K562 (cell line): ENCODE measurements around the gene PITPNC1. TPM values are rescaled to one million over a fixed set of nuclear protein-coding genes. Genes with fewer than 3 reads are reported as not detected.

ENCODE experiments used
- ARID3A ChIP-seq: IDR thresholded peaks from 2 replicates; pipeline ENCODE4 v1.6.1; 2012; ENCODE audit warnings: low read depth, low read length, improper control_type of control experiment, borderline replicate concordance
- BRCA1 ChIP-seq, 2 experiments: fragments of 450-650 bp in 1 of 2; sonication (generic) in 1 of 2; formaldehyde crosslinking in 1 of 2; IDR thresholded peaks; 2 replicates each; pipeline versions ENCODE4 v1.5.0 to v1.6.1; 2017 to 2020; ENCODE audit warnings: mild to moderate bottlenecking in 1 of 2, missing genetic modification reagents in 1 of 2
- CREBBP ChIP-seq: IDR thresholded peaks from one replicate; pipeline ENCODE4 v1.6.1; 2012; ENCODE audit warnings: low read depth, mild to moderate bottlenecking, control low read depth, inconsistent platforms, low read length
- GATAD2B ChIP-seq: fragments of 450-650 bp; IDR thresholded peaks from 2 replicates; pipeline ENCODE4 v1.6.1; 2017; ENCODE audit warnings: mild to moderate bottlenecking, borderline replicate concordance
- PHB2 ChIP-seq: fragments of 450-650 bp; IDR thresholded peaks from 2 replicates; pipeline ENCODE4 v1.6.1; 2017; ENCODE audit warnings: low read depth
- RBM34 ChIP-seq: fragments of 200-400 bp; formaldehyde crosslinking; IDR thresholded peaks from 2 replicates; pipeline ENCODE4 v1.6.1; 2018; ENCODE audit warnings: low read length, borderline replicate concordance; ENCODE audit not compliant: insufficient read depth
- RFX7 ChIP-seq: fragments of 250-450 bp; sonication (Bioruptor Pico); IDR thresholded peaks from 2 replicates; pipeline ENCODE4 v1.5.1; 2021; ENCODE audit warnings: mild to moderate bottlenecking
- SMARCE1 ChIP-seq: fragments of 450-650 bp; IDR thresholded peaks from 2 replicates; pipeline ENCODE4 v1.7.1; 2016; ENCODE audit warnings: mild to moderate bottlenecking
- ZBTB7A ChIP-seq: IDR thresholded peaks from 2 replicates; pipeline ENCODE4 v1.6.1; 2011; ENCODE audit warnings: low read depth, mild to moderate bottlenecking, low read length, moderate library complexity, borderline replicate concordance; ENCODE audit not compliant: control insufficient read depth
- ZNF263 ChIP-seq: sonication (generic); formaldehyde crosslinking; IDR thresholded peaks from 2 replicates; pipeline ENCODE4 v1.8.0; 2022; ENCODE audit warnings: mild to moderate bottlenecking, missing genetic modification reagents, borderline replicate concordance
- polyA plus RNA-seq, 8 experiments: library from polyadenylated mRNA; depleted of rRNA in 4 of 8; stranded (reverse) in 5 of 8; unstranded in 3 of 8; fragments of >200 nt; fragmentation: Nextera tagmentation in 2 of 8; fragmentation: Illumina TruSeq in 1 of 8; extraction: Ambion mirVana in 2 of 8; extraction: Trizol in 1 of 8; gene quantifications; 2 replicates each; pipeline versions ENCODE4 v1.2.1 to v1.2.3, GENCODE V29; 2011 to 2014; ENCODE audit warnings: inconsistent platforms in 1 of 8, missing spikeins in 1 of 8
- total RNA-seq, 7 experiments: library from RNA; depleted of rRNA in 6 of 7; stranded (reverse); fragments of >200 nt in 6 of 7; fragmentation: Illumina TruSeq in 2 of 7; extraction: Trizol in 2 of 7; gene quantifications; 2 replicates each; pipeline versions ENCODE4 v1.2.1 to v1.2.3, GENCODE V29; 2011 to 2021; ENCODE audit warnings: low replicate concordance in 1 of 7
- TF ChIP-seq, protein P1 (sequence below), 2 experiments: fragments of 450-650 bp; IDR thresholded peaks; 2 replicates each; pipeline ENCODE4 v1.6.1; 2016; ENCODE audit warnings: mild to moderate bottlenecking in 2 of 2, borderline replicate concordance in 1 of 2, low read depth in 1 of 2, moderate library complexity in 1 of 2

Gene PITPNC1
- total and polyA plus RNA-seq, 9 of the 15 experiments (the other 6 are each of a cell fraction or from before 2014, with no cell fraction given), result 0.11 to 1.1 (median 0.65) TPM

DNA sequence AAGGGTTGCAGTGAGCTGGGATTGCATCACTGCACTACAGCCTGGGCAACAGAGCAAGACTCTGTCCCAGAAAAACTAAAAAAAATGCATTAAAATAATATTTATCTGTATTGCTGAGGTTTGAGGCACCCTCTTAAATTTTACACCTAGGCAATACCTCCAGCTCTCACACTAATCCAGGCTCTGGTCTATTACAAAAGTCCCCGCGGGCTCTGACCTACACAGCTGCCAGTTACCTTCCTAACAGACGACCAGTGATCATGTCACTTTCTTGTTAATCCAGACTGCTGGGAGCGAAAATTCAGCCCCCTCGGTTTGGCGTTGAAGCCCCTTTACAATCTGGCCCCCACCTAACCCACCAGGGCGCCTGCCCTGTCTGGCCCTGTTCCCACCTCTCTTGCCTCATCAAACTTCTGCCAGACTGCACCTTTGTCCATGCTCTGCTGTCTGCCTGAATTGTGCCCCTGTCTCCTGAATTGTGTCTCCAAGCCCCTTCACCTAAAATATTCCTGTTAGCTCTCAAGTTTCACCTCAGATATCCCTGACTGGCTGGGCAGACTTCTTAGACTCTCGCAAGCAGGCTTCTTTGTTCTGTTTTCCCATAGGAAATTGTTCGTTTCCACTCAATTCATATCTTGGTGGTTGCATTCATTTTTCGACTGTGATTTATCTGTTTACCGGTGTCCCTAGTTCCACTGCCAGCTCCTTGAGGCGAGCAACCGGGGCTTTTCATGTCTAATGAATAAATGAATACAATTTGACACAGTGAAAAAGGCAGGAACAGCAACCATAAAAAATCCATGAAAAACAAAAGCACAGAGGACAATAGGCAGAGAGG is 65.9 kb downstream of the PITPNC1 start (continued):
- TF ChIP-seq SMARCE1, result no peak
- TF ChIP-seq RFX7 (CRISPR knock-in tag), result no peak
- no peak for TF ChIP-seq RBM34
- no peak for TF ChIP-seq ZBTB7A
- no peak for TF ChIP-seq CREBBP
- TF ChIP-seq GATAD2B, result no peak
- no peak for TF ChIP-seq PHB2
- no peak for TF ChIP-seq ARID3A
- no peak for TF ChIP-seq ZNF263 (CRISPR knock-in tag)
- TF ChIP-seq, protein P1, sequence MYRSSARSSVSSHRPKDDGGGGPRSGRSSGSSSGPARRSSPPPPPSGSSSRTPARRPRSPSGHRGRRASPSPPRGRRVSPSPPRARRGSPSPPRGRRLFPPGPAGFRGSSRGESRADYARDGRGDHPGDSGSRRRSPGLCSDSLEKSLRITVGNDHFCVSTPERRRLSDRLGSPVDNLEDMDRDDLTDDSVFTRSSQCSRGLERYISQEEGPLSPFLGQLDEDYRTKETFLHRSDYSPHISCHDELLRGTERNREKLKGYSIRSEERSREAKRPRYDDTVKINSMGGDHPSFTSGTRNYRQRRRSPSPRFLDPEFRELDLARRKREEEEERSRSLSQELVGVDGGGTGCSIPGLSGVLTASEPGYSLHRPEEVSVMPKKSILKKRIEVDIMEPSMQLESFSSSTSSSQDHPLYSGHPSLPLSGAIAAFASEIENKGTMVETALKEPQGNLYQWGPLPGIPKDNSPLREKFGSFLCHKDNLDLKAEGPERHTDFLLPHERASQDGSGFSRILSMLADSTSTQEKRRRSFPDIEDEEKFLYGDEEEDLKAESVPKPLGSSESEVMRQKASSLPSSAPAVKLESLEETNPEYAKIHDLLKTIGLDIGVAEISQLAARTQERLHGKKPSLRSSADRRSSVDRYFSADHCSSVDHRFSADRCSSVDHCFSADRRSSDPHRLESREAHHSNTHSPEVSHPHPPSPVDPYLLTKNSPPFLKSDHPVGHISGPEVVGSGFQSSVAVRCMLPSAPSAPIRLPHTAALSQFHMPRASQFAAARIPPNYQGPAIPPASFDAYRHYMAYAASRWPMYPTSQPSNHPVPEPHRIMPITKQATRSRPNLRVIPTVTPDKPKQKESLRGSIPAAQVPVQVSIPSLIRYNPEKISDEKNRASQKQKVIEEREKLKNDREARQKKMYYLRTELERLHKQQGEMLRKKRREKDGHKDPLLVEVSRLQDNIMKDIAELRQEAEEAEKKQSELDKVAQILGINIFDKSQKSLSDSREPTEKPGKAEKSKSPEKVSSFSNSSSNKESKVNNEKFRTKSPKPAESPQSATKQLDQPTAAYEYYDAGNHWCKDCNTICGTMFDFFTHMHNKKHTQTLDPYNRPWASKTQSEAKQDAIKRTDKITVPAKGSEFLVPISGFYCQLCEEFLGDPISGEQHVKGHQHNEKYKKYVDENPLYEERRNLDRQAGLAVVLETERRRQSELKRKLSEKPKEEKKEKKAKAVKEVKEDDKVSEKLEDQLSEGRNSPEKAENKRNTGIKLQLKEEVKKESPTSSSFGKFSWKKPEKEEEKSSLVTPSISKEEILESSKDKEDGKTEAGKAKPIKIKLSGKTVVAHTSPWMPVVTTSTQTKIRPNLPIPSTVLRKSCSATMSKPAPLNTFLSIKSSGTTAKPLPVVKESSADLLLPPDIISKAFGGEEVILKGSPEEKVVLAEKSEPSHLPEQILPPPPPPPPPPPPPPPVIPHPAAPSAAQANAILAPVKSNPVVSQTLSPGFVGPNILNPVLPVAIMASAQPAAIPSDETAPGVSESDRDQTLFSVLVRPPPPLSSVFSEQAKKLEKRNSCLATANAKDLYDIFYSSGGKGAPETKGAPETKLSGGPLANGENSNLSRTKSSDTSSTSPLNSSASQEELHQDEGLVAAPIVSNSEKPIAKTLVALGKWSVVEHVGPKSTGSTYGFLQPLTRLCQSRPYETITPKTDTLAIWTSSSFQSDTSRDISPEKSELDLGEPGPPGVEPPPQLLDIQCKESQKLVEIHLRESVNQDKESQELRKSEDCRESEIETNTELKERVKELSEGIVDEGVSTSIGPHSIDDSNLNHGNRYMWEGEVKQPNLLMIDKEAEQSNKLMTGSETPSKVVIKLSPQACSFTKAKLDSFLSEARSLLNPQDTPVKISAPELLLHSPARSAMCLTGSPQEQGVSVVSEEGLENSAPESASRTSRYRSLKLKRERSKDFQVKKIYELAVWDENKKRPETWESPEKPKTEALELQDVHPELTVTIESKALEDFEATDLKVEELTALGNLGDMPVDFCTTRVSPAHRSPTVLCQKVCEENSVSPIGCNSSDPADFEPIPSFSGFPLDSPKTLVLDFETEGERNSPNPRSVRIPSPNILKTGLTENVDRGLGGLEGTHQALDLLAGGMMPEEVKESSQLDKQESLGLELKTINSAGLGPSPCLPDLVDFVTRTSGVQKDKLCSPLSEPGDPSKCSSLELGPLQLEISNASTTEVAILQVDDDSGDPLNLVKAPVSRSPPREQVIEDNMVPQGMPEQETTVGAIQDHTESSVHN (IDR thresholded peaks at IDR 0.05; ENCODE audit: borderline replicate concordance in 1 of 2, low read depth in 1 of 2), result no peak
- no peak for TF ChIP-seq BRCA1 (IDR thresholded peaks at IDR 0.05)
- TF ChIP-seq BRCA1 (CRISPR knock-in tag; IDR thresholded peaks at IDR 0.05), result no peak
